GM18861 (cell line): ENCODE results near the gene FBXO36.
A peak's percentile ranks its signal among the peaks of the same experiment; 100 is the strongest.
"Not testable (repeated sequence)": the region's sequence is repeated elsewhere in the genome, so short reads cannot be mapped to it uniquely, and the experiment has no call there.

ENCODE experiments used
- ATAC-seq: cut with Tn5 transposase; IDR thresholded peaks from one replicate; pipeline ENCODE4 v1.9.1; 2021; ENCODE audit not compliant: unreplicated experiment

The FBXO36 gene

DNA sequence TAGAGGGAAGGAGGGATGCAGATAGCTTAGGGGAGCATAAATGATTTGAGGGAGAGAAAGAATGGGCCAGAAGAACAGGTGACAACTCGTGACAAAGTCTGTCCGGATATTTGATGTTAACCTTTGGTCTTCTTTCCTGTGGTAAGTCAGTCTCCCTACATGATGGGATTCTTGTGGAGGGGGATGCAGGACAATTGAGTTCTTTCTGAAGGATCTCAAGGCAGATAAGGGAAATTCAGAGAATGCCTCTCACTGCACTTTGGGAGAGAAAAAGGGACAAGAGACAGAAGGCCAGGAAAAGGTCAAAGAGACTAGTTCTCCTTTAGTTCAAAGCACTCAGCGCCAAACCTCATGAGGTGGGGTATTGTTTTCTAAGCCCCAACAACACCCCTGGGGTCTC is 34.2 kb downstream of the FBXO36 start:
- no peak for ATAC-seq

DNA sequence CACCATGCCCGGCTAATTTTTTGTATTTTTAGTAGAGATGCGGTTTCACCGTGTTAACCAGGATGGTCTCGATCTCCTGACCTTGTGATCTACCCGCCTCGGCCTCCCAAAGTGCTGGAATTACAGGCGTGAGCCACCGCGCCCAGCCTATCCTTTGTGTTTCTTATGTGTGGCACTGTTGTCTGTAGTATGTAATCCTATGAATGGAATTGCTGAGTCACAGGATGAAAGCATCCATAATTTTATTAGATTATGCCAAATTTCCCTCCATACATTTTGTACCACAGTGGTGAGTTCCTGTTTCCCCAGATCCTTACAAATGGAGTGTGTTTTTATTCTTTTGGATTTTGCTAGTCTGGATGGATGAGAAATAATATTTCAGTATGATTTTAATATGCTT is 41.3 kb downstream of the FBXO36 start:
- ATAC-seq = not testable (repeated sequence)

DNA sequence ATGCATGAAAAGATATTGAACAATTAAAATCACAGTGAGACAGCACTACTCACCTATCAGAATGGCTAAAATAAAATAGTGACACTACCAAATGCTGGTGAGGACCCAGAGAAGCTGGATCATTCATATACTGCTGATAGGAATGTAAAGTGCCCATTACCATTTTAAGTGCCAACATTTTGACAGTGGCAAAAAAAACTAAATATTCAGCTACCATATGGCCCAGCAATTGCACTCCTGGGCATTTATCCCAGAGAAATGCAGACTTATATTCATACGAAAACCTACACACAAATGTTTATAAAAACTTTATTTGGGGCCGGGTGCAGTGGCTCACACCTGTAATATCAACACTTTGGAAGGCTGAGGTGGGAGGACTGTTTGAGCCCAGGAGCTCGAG is 47.6 kb downstream of the FBXO36 start:
- ATAC-seq = no peak

DNA sequence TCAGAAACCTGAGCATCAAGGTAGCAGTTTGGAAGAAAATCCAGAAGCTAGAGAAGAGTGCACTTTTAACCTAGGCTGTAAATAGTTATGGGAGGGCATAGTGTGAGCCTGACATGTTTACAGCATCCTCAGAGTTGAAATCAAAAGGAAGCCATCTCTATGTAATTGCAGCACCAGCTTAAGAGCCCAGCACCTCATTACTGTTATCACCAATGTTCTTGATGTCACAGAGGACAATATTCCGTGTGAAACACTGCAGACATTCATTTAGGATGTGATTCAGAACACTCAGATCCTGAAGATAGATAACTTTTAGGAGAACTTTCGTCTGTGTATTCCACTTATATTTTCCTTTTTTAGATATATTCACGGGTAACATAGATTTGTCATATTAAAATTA is 48.1 kb downstream of the FBXO36 start:
- no peak for ATAC-seq

DNA sequence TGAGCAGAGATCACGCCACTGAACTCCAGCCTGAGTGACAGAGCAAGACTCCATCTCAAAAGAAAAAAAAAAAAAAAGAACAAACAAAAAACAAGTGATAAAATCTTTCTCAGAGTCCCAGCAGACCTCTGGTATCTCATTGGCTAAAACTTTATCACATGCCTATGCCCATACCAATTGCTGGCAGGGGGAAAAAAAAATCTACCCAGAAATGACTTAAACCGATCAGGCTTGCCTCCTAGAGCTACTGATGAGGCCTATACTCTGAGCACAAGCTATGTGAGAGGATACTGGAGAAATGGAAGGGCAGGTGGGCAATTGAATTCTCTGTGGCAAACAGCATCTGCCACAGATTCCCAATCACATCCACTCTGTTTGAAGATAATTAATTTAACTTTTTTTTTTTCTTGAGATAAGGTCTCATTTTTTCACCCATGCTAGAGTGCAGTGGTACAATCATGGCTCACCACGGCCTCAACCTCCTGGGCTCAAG is 49.0 kb downstream of the FBXO36 start:
- no peak for ATAC-seq

DNA sequence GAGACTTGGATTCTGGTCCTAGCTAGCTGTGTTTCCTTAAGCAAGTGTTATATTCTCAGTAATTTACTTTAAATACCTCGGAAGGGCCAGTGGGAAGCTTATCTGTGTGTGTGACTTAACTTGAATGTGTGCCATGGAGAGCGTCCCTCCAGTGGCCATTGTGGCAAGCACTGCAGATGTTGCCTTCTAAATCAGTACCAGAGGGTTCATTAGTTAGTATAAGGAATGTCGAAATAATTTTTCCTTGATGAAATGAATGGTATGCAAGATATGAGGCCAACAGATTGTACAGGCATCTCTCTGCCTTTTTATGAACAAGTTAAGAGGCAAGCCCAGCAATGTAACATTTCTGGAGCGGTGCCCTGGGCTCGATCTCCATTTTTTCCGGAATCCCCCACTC is 52.0 kb downstream of the FBXO36 start:
- no peak for ATAC-seq

DNA sequence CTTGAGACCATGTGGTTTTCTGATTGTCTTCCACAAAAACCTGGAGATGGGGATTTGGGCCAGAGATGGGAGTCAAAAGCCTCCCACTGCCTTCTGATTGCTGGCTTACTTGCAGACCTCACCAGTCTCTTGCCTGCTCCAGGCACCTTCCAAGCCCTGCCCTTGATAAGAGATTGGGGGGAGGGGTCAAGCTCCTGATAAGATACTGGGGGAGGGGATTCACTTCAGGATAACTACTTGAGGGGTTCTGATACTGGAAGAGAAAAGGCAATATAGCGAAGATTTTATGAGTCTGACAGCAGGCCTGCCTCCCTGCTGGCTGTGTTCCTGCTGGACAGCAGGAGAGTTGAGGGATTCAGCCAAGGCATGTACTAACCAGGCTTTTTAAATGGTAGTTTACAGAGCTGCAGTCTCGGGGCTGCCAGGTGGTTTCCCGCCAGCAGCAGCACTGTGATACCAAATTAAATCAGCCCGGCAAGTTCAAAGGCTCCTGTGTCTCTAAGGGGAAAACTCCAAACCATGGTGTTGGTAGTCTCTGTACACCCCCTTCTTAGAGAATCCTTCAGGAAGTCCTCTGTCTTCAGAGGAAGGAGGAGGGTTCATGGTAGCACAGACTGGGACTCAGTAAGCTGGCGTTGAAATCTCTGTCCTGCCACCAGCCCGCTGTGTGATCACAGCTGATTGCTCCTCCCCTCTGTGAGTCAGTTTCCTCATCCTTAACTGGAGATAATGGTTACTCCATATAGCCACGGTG is 58.3 kb downstream of the FBXO36 start:
- no peak for ATAC-seq

DNA sequence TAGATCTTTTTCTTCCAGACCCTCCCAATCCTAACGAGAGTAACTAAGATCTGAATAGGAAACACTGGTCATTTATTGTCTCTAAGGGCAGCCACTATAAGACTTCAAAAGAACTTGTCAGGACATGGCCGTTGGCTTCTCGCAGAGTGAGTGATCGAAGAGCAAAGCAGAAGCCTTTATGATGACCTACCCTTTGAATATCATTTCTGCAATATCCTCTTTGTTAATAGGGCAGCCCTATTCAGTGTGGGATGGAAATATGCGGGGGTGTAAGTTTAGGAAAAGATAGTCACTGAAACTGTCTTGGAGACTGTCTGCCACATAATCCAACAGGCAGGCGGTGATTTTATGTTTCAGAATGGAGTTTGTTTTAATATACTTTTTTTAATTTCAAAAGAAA is 70.9 kb downstream of the FBXO36 start:
- ATAC-seq = no peak

DNA sequence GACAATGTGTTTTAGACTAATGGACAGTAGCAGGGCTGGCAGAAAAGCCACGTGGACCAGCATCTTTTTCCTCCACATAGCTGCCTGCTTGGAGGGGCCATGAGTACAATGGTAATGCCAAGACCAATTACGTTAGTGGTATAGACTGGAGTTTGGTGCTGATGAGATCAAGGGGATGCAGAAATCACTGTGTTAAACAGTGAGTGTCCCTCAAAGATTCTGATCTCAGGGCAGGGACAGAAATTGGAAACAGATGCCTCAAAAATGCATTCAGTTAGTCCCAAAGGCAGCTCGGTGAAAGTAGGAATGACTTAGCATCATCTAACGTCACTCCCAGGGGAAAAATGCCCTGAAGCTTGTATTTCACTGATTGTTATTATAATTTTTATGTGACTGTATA is 74.0 kb downstream of the FBXO36 start:
- no peak for ATAC-seq

DNA sequence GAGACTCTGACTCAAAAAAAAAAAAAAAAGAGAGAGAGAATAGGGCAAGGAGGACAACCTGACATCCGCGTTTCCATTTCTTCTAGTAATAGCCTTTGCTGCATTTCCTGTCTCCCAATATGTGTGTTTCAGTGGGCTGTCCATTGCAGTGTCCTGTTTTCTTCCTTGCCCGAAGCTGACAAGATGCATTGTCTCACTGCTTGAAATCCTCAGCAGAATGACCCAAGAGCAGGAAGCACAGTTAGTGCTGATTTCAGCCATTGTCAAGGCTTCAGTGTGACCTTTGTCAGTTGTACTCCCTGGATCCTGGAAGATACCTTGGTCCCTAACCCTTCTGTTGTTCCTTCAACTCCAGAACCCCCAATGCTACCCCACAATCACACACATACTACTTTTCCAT is 75.3 kb downstream of the FBXO36 start:
- no peak for ATAC-seq

DNA sequence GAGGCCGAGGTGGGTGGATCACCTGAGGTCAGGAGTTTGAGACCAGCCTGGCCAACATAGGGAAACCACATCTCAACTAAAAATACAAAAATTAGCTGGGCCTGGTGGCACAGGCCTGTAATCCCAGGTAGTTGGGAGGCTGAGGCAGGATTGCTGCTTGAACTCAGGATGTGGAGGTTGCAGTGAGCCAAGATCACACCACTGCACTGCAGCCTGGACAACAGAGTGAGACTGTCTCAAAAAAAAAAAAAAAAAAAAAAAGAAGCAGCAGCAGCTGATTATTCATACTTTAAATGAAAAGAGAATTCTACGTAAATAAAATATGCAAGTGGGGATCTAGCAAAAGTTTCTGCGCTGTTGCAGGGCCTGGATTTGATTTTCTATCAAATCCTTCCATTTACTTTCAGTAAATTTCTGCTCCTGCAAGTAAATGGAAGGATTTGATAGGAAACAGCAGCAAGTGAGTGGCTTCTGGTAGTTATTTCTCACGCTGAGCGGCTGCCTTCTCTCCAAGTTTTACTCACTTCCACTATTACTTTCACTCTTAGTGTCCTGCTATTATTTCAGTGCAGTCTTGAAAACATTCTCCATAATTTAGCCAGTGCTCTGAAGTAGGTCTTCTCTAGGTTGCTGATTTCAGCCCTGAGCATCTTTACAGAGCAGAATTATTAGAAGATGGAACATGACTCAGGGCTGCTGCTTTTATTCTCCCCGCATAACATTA is 78.0 kb downstream of the FBXO36 start:
- ATAC-seq = peak; percentile 97

DNA sequence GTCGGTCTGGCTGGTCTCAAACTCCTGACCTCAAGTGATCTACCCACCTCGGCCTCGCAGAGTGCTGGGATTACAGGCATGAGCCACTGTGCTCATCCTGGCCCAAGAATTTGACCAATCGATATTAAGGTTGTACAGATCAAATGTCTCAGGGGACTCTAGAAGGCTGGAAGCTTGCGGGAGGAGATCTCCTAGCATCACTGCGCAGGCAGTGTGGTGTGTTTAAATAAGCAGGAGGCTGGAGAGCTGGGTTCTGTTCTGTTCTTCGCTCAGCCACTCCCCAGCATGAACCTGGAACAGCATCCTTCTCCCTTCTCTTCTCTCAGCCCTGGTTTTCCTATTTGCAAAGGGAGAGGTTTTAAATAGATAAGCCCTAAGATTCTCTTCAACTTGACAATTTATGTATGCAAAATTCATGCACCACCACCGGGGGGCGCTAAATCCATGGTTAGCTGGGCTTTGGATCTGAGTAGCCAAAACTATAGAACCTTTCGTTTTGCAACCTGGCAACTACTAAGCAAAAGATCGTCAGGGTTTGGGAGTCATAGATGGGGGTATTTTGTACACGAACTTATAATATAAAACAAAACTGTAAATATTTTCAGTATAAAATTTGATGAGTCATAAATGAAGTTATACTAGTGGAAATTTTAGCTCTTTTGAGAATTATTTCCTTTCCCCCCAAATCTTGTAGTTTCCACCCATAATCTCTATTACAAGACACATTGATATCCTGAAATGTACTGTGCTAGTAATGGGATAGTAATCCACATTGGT is 85.8 kb downstream of the FBXO36 start:
- ATAC-seq = no peak

DNA sequence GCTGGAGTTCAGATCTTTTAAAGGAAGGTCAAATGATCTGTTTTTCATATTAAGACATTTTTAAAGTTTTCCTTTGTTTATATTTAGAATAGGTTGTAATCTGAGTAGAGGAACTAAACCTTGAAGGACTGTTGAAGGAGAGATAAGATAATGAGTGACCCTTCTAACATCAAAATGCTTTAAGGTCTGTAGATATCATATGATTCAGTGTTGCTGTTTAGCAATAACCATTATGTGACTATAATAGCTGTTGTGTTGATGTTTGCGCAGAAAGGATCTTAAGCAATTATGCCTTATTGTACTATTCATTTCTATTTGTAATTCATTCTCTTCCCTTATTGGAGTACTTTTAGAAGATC is 86.4 kb downstream of the FBXO36 start:
- ATAC-seq = no peak

DNA sequence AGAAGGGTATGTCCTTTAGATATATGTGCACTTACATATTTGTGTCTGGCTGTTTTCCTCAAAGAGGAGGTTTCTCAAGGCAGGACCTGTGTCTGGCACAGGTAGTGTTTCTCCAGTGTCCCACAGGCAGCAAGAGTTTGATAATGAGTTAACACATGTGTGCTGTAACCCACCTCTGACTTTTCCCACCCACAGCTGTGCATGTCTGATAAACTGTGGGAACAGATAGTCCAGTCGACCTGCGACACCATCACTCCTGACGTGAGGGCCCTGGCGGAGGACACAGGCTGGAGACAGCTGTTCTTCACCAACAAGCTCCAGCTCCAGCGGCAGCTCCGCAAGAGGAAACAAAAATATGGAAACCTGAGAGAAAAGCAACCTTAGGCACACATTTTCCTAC is 88.2 kb downstream of the FBXO36 start:
- ATAC-seq = no peak

DNA sequence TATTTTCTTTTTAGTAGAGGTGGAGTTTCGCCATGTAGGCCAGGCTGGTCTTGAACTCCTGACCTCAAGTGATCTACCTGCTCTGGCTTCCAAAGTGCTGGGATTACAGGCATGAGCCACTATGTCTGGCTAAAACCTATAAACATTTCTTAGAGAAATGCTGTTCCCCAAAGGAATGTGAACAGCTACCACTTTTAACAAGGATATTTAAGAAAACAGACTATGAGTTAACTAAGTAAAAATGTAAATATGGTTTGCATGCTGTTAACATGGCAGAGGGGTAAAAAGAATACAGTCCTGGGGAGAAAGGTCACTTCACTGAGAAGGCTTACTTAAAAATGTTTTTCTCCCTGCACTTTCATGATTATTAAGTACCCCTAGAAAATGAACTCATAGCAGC is 89.3 kb downstream of the FBXO36 start:
- ATAC-seq = no peak

DNA sequence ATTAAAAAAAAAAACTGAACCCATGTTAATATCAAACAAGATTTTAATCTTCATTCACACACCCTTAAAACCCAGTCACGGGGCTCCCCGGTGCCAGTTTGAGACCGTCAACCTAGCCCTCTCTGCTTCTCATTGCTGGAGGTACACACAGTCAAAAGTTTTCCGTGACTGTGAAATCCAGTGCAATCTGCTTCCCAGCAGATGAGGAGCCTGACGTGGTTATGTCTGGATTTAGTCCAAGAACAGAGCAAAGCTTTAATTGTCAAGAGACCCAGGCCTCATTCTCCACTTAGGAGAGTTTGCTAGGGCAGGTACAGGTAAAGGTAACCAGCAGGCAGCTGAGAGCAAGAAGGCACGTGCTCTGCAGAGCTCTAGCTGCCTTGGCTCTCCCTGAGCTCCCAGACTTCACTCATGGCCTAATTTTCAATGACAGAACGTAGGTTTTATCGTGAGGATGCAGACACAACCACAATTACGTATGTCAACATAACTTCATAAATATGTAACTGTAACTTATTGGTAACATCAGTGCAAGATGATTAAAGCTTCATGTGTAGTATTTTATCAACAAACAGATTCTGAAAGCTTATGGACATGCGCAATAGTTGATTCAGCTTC is 90.1 kb downstream of the FBXO36 start:
- no peak for ATAC-seq

DNA sequence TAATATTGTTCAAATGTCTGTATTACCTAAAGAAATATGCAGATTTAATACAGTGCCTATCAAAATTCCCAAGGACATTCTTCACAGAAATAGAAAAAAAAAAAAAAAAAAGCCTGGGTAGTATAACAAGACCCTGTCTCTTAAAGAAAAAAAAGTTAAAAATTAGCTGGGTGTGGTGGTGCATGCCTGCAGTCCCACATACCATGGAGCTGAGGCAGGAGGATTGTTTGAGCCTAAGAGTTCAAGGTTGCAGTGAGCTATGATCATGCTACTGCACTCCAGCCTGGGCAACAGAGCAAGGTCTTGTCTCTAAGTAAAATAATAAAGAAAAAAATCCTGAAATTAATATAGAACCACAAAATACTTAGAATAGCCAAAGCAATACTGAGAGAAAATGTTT is 94.5 kb downstream of the FBXO36 start:
- ATAC-seq = no peak

DNA sequence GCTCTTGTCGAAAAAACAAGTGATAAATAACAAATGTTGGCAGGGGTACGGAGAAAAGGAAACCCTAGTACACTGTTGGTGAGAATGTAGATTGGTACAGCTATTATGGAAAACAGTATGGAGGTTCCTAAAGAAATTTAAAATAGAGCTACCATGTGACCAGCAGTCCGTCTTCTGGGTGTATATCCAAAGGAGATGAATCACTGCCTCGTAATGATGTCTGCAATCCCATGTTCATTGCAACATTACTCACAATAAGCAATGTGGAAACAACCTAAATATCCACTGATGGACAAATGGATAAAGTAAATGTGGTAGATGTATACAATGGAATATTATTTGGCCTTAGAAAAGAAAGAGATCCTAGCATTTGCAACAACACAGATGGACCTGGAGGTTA is 95.8 kb downstream of the FBXO36 start:
- ATAC-seq = no peak

DNA sequence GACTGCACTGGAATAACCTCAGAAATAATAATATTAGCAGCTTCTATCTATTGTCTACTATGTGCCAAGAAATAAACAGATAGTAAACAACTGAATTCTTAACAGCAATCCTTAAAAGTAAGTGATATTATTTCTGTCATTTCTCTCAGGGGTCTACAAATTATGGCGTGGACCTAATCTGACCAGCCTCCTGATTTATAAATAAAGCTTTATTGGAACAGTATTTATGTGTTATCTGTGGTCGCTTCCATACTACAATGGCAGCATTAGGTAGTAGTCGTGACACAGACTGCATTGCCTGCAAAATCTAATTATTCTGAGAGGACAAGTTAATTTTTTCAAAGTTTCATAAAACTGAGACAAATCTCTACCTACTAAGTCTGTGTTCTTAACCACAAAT is 97.4 kb downstream of the FBXO36 start:
- ATAC-seq = no peak

DNA sequence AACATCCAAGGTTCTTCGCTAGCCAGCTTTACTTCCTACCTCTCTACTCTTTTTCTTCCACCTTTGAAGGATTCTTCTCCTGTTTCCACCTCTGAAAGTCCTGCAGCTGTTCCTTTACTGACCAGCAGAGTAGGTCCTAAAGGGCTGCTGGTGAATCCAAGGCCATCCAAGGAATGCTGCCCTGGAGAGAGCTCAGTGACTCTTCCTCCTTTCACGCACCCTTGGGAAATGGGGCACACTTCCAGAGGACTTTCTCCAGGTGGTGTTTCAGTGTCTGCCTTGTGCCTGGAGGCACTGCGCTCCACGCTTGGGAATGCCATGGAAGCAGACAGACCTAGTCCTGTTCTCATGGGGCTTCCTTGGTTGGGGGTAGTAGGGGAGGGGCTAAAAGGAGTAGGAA is 101.0 kb downstream of the FBXO36 start:
- no peak for ATAC-seq

DNA sequence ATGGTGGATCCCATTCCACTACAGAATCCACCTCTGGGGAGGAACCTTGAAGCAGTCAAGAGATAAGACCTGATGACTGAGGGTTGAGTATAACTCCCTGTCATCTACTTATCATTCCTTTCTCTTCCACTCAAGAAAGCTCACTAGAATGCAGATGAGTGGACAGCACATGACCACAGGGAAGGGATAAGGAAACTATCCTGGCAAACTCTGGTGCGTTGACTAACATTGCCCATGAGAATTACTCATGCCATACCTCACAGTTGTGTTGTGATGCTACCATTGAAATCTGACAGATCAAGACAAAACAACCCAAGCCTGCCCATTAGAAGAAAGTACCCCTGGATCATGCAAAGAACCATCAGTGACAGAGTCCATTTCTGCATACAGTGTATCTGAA is 119.9 kb downstream of the FBXO36 start:
- no peak for ATAC-seq
